ENCODE measurements around the gene GNG7. TPM values are rescaled to one million over a fixed set of nuclear protein-coding genes. Genes with fewer than 3 reads are reported as not detected.

Gene GNG7
- polyA plus RNA-seq, 1 of the 3 experiments (the other 2 are of a cell fraction): 2.2 TPM

DNA sequence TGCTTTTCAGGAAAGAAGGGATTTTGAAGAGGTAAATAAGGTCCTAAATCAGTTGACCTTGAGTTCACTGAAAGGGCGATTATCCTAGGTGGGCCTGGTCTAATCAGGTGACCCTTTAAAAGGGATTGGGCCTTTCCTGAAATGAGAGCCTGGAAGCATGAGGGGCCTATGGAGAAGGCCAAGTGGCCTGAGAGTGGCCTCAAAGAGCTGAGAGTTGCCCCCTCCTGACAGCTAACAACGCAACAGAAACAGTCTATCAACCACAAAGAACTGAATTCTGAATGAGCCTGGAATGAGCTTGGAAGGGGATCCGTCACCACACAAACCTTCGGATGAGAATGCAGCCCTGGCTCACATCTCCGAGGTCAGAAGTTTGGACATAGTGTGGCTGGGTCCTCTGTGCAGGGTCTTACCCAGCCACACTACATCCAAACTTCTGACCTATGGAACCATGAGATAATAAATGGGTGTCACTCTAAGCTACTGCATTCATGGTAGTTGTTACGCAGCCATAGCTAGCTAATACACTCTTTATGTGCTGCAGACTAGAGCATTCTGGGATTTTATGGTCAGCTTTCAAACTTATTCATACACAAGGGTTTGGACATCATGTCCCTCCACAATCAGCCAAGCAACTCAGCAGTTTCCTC is 72.0 kb downstream of the GNG7 start:
- 56% methylated on average over 6 of the region's 6 CpGs for WGBS (ENCODE audit: low lambda C conversion rate)

DNA sequence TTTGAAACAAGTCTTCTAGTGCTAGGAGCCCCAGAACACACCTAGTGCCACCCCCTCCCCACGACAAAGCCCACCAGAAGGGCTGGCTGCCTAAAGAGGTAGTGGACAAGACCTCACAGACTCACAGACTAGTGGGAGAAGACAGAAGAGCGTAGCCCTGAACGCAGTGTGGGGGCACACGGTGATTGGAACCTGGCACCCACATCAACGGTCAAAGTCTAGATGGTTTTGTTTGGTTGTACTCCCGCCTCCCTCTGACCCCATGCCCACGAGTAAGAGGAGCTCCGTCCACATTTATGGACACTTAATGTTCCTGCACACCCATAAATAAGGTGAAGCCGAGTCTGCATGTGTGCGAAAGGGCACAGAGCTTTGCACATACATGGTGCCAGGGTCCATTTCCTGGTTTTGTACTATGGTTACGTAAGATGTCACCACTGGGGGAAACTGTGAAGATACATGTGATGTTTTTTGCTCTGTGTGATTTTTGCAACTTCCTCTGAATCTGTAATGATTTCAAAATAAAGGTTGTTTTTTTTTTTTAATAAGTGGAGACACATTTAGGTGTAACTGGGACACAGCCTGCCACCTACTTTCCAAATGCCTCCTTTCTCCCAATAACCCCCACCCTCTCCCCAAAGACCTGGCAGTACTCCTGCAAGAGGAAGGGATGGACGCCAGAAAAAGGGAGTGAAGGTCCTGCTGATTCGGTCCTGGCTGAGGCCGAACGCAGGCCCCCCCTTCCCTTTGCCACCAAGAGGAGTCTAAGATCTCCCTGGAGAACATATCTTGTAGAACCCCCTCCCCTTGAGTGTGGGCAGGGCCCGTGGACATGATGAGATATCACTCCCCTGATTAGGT is 72.8 kb downstream of the GNG7 start:
- Histone ChIP-seq H3K27ac (ENCODE audit: low read depth in 2 of 2, low read length in 1 of 2) (no peak overlapping the region), H3K79me2 (ENCODE audit: insufficient read depth) (no peaks in the 10 kb centered on the region), H3K4me3 (ENCODE audit: low read depth in 2 of 2, low read length in 1 of 2) (no peak overlapping the region), H3K36me3 (replicated peaks in 1 of 2; ENCODE audit: control insufficient read depth in 1 of 2, insufficient read depth in 2 of 2, low read length in 1 of 2) (no peaks in the 10 kb centered on the region), H3K9me2 (no peaks in the 10 kb centered on the region), H3K9ac (no peak overlapping the region), H3K4me1 (ENCODE audit: control insufficient read depth in 1 of 2, insufficient read depth in 2 of 2, low read depth in 1 of 2, low read length in 1 of 2) (peaks cover 4 to 5% of the 10 kb centered on the region in 2 experiments; a peak in 2 of 4 replicates), H3F3A (replicated peaks; ENCODE audit: insufficient read depth) (peaks cover 7% of the 10 kb centered on the region), H3K27me3 (ENCODE audit: insufficient read depth) (no peaks in the 10 kb centered on the region), H4K20me1 (ENCODE audit: insufficient read depth) (no peaks in the 10 kb centered on the region), H2AFZ (ENCODE audit: low read depth) (no peak overlapping the region), H3K4me2 (no peak overlapping the region), H3K9me3 (0 out of 2 replicates have a peak, but pooled peaks cover 4% of the 10 kb centered on the region)
- no peak for DNase-seq
- POLR2A ChIA-PET: no interaction called here
- WGBS (ENCODE audit: low lambda C conversion rate): 50% methylated on average over 16 of the region's 16 CpGs
- CTCF ChIA-PET: interaction anchor here (6.8 to 14.0 kb wide), 2 partner anchors 6 to 15 kb away, joined by 41 to 116 read pairs; no protein-coding TSS in a partner anchor
- TF ChIP-seq, protein P1, sequence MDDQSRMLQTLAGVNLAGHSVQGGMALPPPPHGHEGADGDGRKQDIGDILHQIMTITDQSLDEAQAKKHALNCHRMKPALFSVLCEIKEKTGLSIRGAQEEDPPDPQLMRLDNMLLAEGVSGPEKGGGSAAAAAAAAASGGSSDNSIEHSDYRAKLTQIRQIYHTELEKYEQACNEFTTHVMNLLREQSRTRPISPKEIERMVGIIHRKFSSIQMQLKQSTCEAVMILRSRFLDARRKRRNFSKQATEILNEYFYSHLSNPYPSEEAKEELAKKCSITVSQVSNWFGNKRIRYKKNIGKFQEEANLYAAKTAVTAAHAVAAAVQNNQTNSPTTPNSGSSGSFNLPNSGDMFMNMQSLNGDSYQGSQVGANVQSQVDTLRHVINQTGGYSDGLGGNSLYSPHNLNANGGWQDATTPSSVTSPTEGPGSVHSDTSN (IDR thresholded peaks at IDR 0.05): no peak
- TF ChIP-seq SMC3 (IDR thresholded peaks at IDR 0.05; ENCODE audit: low read depth, low read length) (no peak), GATA2 (CRISPR knock-in tag; IDR thresholded peaks at IDR 0.05) (no peak), TEAD4 (IDR thresholded peaks at IDR 0.05; ENCODE audit: borderline replicate concordance, insufficient read depth) (no peak), TCF12 (IDR thresholded peaks at IDR 0.05) (no peak), EP300 (IDR thresholded peaks at IDR 0.05; ENCODE audit: borderline replicate concordance in 1 of 2, low read depth in 1 of 2, low read length in 1 of 2) (no peak), NFIC (IDR thresholded peaks at IDR 0.05; ENCODE audit: borderline replicate concordance) (no peak), MXI1 (IDR thresholded peaks at IDR 0.05; ENCODE audit: low read depth, low read length) (no peak), RAD21 (IDR thresholded peaks at IDR 0.05; ENCODE audit: low read length) (no peak), FOXJ3 (CRISPR knock-in tag; IDR thresholded peaks at IDR 0.05) (no peak)
- TF ChIP-seq, protein P2, sequence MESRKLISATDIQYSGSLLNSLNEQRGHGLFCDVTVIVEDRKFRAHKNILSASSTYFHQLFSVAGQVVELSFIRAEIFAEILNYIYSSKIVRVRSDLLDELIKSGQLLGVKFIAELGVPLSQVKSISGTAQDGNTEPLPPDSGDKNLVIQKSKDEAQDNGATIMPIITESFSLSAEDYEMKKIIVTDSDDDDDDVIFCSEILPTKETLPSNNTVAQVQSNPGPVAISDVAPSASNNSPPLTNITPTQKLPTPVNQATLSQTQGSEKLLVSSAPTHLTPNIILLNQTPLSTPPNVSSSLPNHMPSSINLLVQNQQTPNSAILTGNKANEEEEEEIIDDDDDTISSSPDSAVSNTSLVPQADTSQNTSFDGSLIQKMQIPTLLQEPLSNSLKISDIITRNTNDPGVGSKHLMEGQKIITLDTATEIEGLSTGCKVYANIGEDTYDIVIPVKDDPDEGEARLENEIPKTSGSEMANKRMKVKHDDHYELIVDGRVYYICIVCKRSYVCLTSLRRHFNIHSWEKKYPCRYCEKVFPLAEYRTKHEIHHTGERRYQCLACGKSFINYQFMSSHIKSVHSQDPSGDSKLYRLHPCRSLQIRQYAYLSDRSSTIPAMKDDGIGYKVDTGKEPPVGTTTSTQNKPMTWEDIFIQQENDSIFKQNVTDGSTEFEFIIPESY (IDR thresholded peaks at IDR 0.05; ENCODE audit: borderline replicate concordance, low read depth): no peak
- TF ChIP-seq, protein P3, sequence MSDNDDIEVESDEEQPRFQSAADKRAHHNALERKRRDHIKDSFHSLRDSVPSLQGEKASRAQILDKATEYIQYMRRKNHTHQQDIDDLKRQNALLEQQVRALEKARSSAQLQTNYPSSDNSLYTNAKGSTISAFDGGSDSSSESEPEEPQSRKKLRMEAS (IDR thresholded peaks at IDR 0.05; ENCODE audit: low read depth): no peak
- TF ChIP-seq, protein P4, sequence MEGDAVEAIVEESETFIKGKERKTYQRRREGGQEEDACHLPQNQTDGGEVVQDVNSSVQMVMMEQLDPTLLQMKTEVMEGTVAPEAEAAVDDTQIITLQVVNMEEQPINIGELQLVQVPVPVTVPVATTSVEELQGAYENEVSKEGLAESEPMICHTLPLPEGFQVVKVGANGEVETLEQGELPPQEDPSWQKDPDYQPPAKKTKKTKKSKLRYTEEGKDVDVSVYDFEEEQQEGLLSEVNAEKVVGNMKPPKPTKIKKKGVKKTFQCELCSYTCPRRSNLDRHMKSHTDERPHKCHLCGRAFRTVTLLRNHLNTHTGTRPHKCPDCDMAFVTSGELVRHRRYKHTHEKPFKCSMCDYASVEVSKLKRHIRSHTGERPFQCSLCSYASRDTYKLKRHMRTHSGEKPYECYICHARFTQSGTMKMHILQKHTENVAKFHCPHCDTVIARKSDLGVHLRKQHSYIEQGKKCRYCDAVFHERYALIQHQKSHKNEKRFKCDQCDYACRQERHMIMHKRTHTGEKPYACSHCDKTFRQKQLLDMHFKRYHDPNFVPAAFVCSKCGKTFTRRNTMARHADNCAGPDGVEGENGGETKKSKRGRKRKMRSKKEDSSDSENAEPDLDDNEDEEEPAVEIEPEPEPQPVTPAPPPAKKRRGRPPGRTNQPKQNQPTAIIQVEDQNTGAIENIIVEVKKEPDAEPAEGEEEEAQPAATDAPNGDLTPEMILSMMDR (IDR thresholded peaks at IDR 0.05): no peak

More for the DNA sequence above, 72.0 kb downstream of the GNG7 start:
- POLR2A ChIA-PET: interaction anchor here (0.6 kb wide), 1 partner anchor 122 kb away, joined by 4 read pairs; no protein-coding TSS in a partner anchor
- H2AFZ ChIP-seq (ENCODE audit: low read depth): no peak overlapping the region
- H3K9ac ChIP-seq: no peak overlapping the region
- no peak overlapping the region for H3K4me3 ChIP-seq (ENCODE audit: low read depth in 2 of 2, low read length in 1 of 2)
- H3K4me2 ChIP-seq: no peak overlapping the region
- H3K4me1 ChIP-seq (ENCODE audit: control insufficient read depth in 1 of 2, insufficient read depth in 2 of 2, low read depth in 1 of 2, low read length in 1 of 2): peaks cover 4 to 5% of the 10 kb centered on the region in 2 experiments; a peak in 2 of 4 replicates
- DNase-seq: no peak
- H3K9me2 ChIP-seq: no peaks in the 10 kb centered on the region
- TF ChIP-seq, protein P2 (IDR thresholded peaks at IDR 0.05; ENCODE audit: borderline replicate concordance, low read depth): no peak
- TF ChIP-seq FOSL2 (IDR thresholded peaks at IDR 0.05; ENCODE audit: borderline replicate concordance, low read depth) (no peak), MXI1 (IDR thresholded peaks at IDR 0.05; ENCODE audit: low read depth, low read length) (no peak), FOXM1 (IDR thresholded peaks at IDR 0.05; ENCODE audit: low read depth) (no peak), RXRA (IDR thresholded peaks at IDR 0.05; ENCODE audit: borderline replicate concordance, low read depth) (no peak), SMC3 (IDR thresholded peaks at IDR 0.05; ENCODE audit: low read depth, low read length) (no peak)
- H3K27me3 ChIP-seq (ENCODE audit: insufficient read depth): no peaks in the 10 kb centered on the region
- 0 out of 2 replicates have a peak, but pooled peaks cover 4% of the 10 kb centered on the region for H3K9me3 ChIP-seq
- no peaks in the 10 kb centered on the region for H3K36me3 ChIP-seq (replicated peaks in 1 of 2; ENCODE audit: control insufficient read depth in 1 of 2, insufficient read depth in 2 of 2, low read length in 1 of 2)
- peaks cover 7% of the 10 kb centered on the region for H3F3A ChIP-seq (replicated peaks; ENCODE audit: insufficient read depth)
- H3K27ac ChIP-seq (ENCODE audit: low read depth in 2 of 2, low read length in 1 of 2): no peak overlapping the region
- no peaks in the 10 kb centered on the region for H4K20me1 ChIP-seq (ENCODE audit: insufficient read depth)
- CTCF ChIA-PET: interaction anchor here (1.3 to 6.8 kb wide), 2 partner anchors 16 kb away, joined by 7 to 41 read pairs; no protein-coding TSS in a partner anchor
- no peaks in the 10 kb centered on the region for H3K79me2 ChIP-seq (ENCODE audit: insufficient read depth)
